Stimulated activated CD8-positive, alpha-beta memory T cell treated with anti-CD3 and anti-CD28 coated beads, Interleukin-2, amount 100 ng/mL, for 48 hours (primary cell): ENCODE results near the gene PYDC1.
"Not testable (repeated sequence)": the region's sequence is repeated elsewhere in the genome, so short reads cannot be mapped to it uniquely, and the experiment has no call there.

Source experiments
- DNase-seq, 2 donors: peaks; one replicate each; pipeline ENCODE4 v3.0.0-alpha.2; 2020; ENCODE audit warnings: low read depth in 2 of 2

The PYDC1 gene

GRCh38 chr16:31195861-31196260, 21.1 kb downstream of the PYDC1 start:
- not testable (repeated sequence) for DNase-seq

- DNase-seq = no peak
Measured at GRCh38 chr16:31194898-31195297, 22.0 kb downstream of the PYDC1 start.

GRCh38 chr16:31193874-31194273, 23.1 kb downstream of the PYDC1 start:
- DNase-seq = no peak

- DNase-seq = no peak
Measured at GRCh38 chr16:31192856-31193642, 23.9 kb downstream of the PYDC1 start.

- no peak for DNase-seq
Measured at GRCh38 chr16:31191697-31192428, 25.1 kb downstream of the PYDC1 start.

GRCh38 chr16:31190818-31191444, 26.0 kb downstream of the PYDC1 start:
- DNase-seq = no peak

GRCh38 chr16:31190061-31190460, 26.9 kb downstream of the PYDC1 start:
- DNase-seq = no peak

GRCh38 chr16:31189412-31189778, 27.5 kb downstream of the PYDC1 start:
- DNase-seq = no peak

- DNase-seq = no peak
Measured at GRCh38 chr16:31188450-31189411, 28.2 kb downstream of the PYDC1 start.

GRCh38 chr16:31187808-31188189, 29.1 kb downstream of the PYDC1 start:
- DNase-seq = no peak

GRCh38 chr16:31186930-31187807, 29.8 kb downstream of the PYDC1 start:
- no peak for DNase-seq

- no peak for DNase-seq
Measured at GRCh38 chr16:31186176-31186575, 30.8 kb downstream of the PYDC1 start.

GRCh38 chr16:31185339-31185738, 31.6 kb downstream of the PYDC1 start:
- DNase-seq = no peak

- DNase-seq = no peak
Measured at GRCh38 chr16:31184888-31185287, 32.0 kb downstream of the PYDC1 start.

GRCh38 chr16:31183432-31184428, 33.2 kb downstream of the PYDC1 start:
- DNase-seq = no peak

- no peak for DNase-seq
Measured at GRCh38 chr16:31182391-31182790, 34.5 kb downstream of the PYDC1 start.

GRCh38 chr16:31181102-31181830, 35.7 kb downstream of the PYDC1 start:
- DNase-seq = no peak

- peak; percentile 83 to 86 for DNase-seq
Measured at GRCh38 chr16:31179747-31180459, 37.0 kb downstream of the PYDC1 start, which contains the start of gene FUS. Gene FUS (plus strand): TSS chr16:31180139. CDS start chr16:31180215, 76 bp downstream.
